Keratinocyte (primary cell): ENCODE data around the gene PRDM4. TPM values are rescaled to one million over a fixed set of nuclear protein-coding genes. Genes with fewer than 3 reads are reported as not detected.

Experiments
- DNase-seq: peaks from one replicate; pipeline ENCODE4 v3.0.0-alpha.2; 2011; ENCODE audit warnings: low read depth, missing footprints, low spot score
- FAIRE-seq: peaks from 2 replicates; lab custom pipeline; 2011; peaks lifted over from hg19 to GRCh38; lab: Jason Lieb, UNC
- H2AFZ ChIP-seq: 2 replicates; pipeline ENCODE4 v1.6.0; 2012; ENCODE audit warnings: low read length, control low read depth, inconsistent platforms; ENCODE audit not compliant: control insufficient read depth
- H3K27ac ChIP-seq: 2 replicates; pipeline ENCODE4 v1.5.1; 2011; ENCODE audit warnings: low read length; ENCODE audit not compliant: control insufficient read depth, insufficient read depth
- H3K27me3 ChIP-seq: 3 replicates; pipeline ENCODE4 v1.6.0; 2011; ENCODE audit warnings: low read length; ENCODE audit not compliant: control insufficient read depth, insufficient read depth; ENCODE audit errors: extremely low read depth
- H3K36me3 ChIP-seq, 2 experiments: 2 replicates in 1 of 2; 3 replicates in 1 of 2; pipeline ENCODE4 v1.5.1; 2011; ENCODE audit warnings: low read length in 2 of 2, mild to moderate bottlenecking in 1 of 2; ENCODE audit not compliant: control insufficient read depth in 2 of 2, insufficient read depth in 2 of 2; ENCODE audit errors: extremely low read depth in 1 of 2
- H3K4me1 ChIP-seq: 3 replicates; pipeline ENCODE4 v1.5.1; 2011; ENCODE audit warnings: low read length; ENCODE audit not compliant: control insufficient read depth, insufficient read depth; ENCODE audit errors: extremely low read depth
- H3K4me2 ChIP-seq: 3 replicates; pipeline ENCODE4 v1.6.0; 2011; ENCODE audit warnings: low read depth, low read length; ENCODE audit not compliant: control insufficient read depth, insufficient read depth; ENCODE audit errors: extremely low read depth
- H3K4me3 ChIP-seq, 3 experiments: fragments of 200-600 bp in 1 of 3; sonication (generic) in 1 of 3; 2 replicates in 2 of 3; 3 replicates in 1 of 3; pipeline ENCODE4 v1.5.1; 2011 to 2016; ENCODE audit warnings: low read length in 3 of 3, mild to moderate bottlenecking in 3 of 3, control low read depth in 2 of 3, inconsistent platforms in 1 of 3, low read depth in 1 of 3, mixed read lengths in 1 of 3, mixed run types in 1 of 3, moderate library complexity in 1 of 3; ENCODE audit not compliant: control insufficient read depth in 2 of 3, insufficient read depth in 2 of 3; ENCODE audit errors: extremely low read depth in 1 of 3
- H3K79me2 ChIP-seq: 2 replicates; pipeline ENCODE4 v1.6.0; 2012; ENCODE audit warnings: low read length; ENCODE audit not compliant: control insufficient read depth, insufficient read depth
- H3K9ac ChIP-seq: 3 replicates; pipeline ENCODE4 v1.6.0; 2011; ENCODE audit warnings: low read length; ENCODE audit not compliant: control insufficient read depth, insufficient read depth; ENCODE audit errors: extremely low read depth
- H3K9me1 ChIP-seq: 3 replicates; pipeline ENCODE4 v1.6.0; 2011; ENCODE audit warnings: low read length; ENCODE audit not compliant: control insufficient read depth, insufficient read depth; ENCODE audit errors: extremely low read depth
- H3K9me3 ChIP-seq: 2 replicates; pipeline ENCODE4 v1.5.1; 2012; ENCODE audit warnings: low read depth, low read length; ENCODE audit not compliant: control insufficient read depth
- H4K20me1 ChIP-seq: 3 replicates; pipeline ENCODE4 v1.6.0; 2011; ENCODE audit warnings: low read length; ENCODE audit not compliant: control insufficient read depth, insufficient read depth; ENCODE audit errors: extremely low read depth
- CTCF ChIP-seq, 3 experiments: IDR thresholded peaks in 1 of 3; conservative IDR thresholded peaks in 1 of 3; optimal IDR thresholded peaks in 1 of 3; 2 replicates in 2 of 3; 3 replicates in 1 of 3; pipeline versions ENCODE3 to v1.5.1; 2011; ENCODE audit warnings: low read length in 3 of 3, mild to moderate bottlenecking in 3 of 3, moderate library complexity in 2 of 3, control low read depth in 1 of 3, inconsistent platforms in 1 of 3; ENCODE audit not compliant: insufficient read depth in 2 of 3; ENCODE audit errors: extremely low read depth in 1 of 3
- EZH2 ChIP-seq: IDR thresholded peaks from one replicate; pipeline ENCODE4 v1.6.1; 2012; ENCODE audit warnings: inconsistent platforms, mild to moderate bottlenecking, low read length, moderate library complexity
- dilution Hi-C: fragments of 300-500 bp; cut with MboI; formaldehyde crosslinking; loops from one replicate; pipeline ENCODE4 v1.7.0; 2020; ENCODE audit warnings: low sequenced_read_pairs; ENCODE audit not compliant: extremely low pct_ligation_motif_present
- polyA plus RNA-seq, 5 experiments: library from polyadenylated mRNA; depleted of rRNA in 3 of 5; stranded (reverse) in 3 of 5; stranded (forward) in 1 of 5; unstranded in 1 of 5; fragments of >200 nt; gene quantifications; 1 replicate in 1 of 5; 2 replicates in 3 of 5; 3 replicates in 1 of 5; pipeline versions ENCODE4 v1.2.1 to v1.2.3, GENCODE V29; 2011 to 2012; ENCODE audit warnings: missing spikeins in 2 of 5, low read depth in 1 of 5, low replicate concordance in 1 of 5

Gene PRDM4
- polyA plus RNA-seq, 1 donor (not counting 4 experiments of a cell fraction or from before 2014, with no cell fraction given): 26.5 TPM

- H3K4me1 ChIP-seq: no peaks in the 10 kb centered on the region
- H3K27me3 ChIP-seq: no peaks in the 10 kb centered on the region
- no peaks in the 10 kb centered on the region for H3K9me3 ChIP-seq
- no peak overlapping the region for H3K4me3 ChIP-seq
- H3K79me2 ChIP-seq: peaks cover 5% of the 10 kb centered on the region
- dilution Hi-C loops: no loop called here
- no peaks in the 10 kb centered on the region for H3K9me1 ChIP-seq
- H3K36me3 ChIP-seq: peaks cover 26 to 28% of the 10 kb centered on the region in 2 experiments
- DNase-seq: no peak
- TF ChIP-seq CTCF (optimal IDR thresholded peaks at IDR 0.05 in 1 of 3, IDR thresholded peaks at IDR 0.05 in 1 of 3, conservative IDR thresholded peaks at IDR 0.05 in 1 of 3; ENCODE audit: extremely low read depth in 1 of 3, insufficient read depth in 2 of 3, low read length in 3 of 3) (no peak), EZH2 (no peak)
- no peak overlapping the region for H3K9ac ChIP-seq
- H3K27ac ChIP-seq: no peak overlapping the region
- no peak for FAIRE-seq
- no peaks in the 10 kb centered on the region for H4K20me1 ChIP-seq
- H2AFZ ChIP-seq: no peak overlapping the region
- no peak overlapping the region for H3K4me2 ChIP-seq
Measured at GRCh38 chr12:107704041-107704440, 56.9 kb downstream of the PRDM4 start.

- FAIRE-seq: no peak
Measured at GRCh38 chr12:107702106-107702505, 58.8 kb downstream of the PRDM4 start.

More at GRCh38 chr12:107702106-107702505, 58.8 kb downstream of the PRDM4 start:
- dilution Hi-C loops: no loop called here
- Histone ChIP-seq H2AFZ (no peak overlapping the region), H3K79me2 (peaks cover 5% of the 10 kb centered on the region), H3K27me3 (no peaks in the 10 kb centered on the region), H3K4me2 (no peak overlapping the region), H3K9me1 (no peaks in the 10 kb centered on the region), H3K9ac (no peak overlapping the region), H3K36me3 (peaks cover 23 to 33% of the 10 kb centered on the region in 2 experiments), H4K20me1 (no peaks in the 10 kb centered on the region), H3K9me3 (no peaks in the 10 kb centered on the region), H3K4me1 (no peaks in the 10 kb centered on the region), H3K4me3 (no peak overlapping the region), H3K27ac (no peak overlapping the region)
- no peak for DNase-seq
- TF ChIP-seq CTCF (optimal IDR thresholded peaks at IDR 0.05 in 1 of 3, IDR thresholded peaks at IDR 0.05 in 1 of 3, conservative IDR thresholded peaks at IDR 0.05 in 1 of 3; ENCODE audit: extremely low read depth in 1 of 3, insufficient read depth in 2 of 3, low read length in 3 of 3): no peak
- no peak for TF ChIP-seq EZH2
